ENCODE data around the gene RPL34.

RPL34 gene

DNA sequence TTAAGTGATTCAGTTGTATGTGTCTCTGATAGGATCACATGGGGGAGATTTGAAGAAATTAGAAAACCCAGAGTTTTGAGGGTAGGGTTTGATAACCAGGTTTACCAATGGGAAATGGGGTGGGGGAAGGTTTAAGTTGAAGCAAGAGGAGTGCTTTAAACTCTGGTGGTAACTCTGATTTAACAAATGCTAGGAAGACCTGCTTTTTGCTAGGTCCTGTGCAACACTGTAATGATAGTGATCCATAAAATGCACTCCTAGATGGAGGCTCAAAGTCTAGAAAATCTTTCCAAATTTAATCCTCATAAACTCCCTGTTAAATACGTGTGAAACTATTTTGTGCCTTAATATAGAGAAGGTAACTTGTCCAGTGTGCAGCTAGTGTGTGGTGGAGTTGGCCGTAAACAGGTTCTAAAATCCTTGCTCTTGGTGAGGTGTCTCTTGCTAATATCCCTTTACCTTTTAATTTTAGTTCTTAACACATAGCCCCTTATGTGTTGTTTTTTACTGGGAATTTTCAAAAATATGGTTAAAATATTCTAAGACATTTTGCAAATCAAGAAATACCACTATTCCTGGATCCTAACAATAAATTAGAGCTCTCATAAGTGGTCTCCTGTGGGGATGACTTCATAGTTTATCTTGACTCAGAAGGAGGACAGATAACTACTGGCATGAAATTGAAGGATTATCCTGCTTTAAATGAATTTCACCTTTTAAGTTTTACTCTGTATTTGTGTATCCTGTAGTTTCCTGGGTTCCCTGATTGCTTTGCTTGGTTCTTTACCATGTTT, 4.1 kb downstream of the RPL34 start:
- no peak for DNase-seq

DNA sequence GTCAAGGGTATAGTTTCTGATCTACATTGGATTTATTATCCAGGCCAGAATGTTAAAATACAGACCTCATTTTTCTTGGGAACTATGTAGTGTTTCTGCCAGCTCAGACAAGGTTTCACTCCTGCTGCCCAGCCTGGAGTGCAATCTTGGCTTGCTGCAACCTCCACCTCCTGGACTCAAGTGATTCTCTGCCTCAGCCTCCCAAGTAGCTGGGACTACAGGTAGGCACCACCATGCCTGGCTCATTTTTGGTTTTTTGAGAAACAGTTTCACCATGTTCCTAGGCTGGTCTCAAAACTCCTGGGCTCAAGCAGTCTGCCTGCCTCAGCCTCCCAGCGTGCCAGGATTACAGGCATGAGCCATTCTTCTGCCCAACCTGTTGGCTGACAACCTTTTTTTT, 5.7 kb downstream of the RPL34 start:
- no peak for DNase-seq

DNA sequence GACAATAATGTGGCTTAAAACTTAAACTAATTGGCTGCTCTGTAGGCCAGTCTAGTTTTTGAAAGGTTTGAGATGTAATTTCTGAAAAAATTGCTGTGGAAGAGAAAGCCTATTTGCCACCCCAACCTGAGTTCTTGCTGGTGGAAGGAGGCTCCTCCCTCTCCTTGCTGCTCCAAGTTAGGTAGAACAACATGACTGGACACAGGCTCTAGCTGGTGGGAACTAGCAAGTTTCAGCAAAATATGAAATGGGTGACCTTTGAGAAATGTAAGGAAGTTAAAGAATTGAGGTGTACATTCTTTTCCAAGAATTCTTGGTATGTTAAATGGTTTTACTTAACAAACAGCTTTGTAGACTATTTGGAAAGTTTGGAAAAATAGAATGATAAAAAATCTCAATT, 8.0 kb downstream of the RPL34 start:
- no peak for DNase-seq

DNA sequence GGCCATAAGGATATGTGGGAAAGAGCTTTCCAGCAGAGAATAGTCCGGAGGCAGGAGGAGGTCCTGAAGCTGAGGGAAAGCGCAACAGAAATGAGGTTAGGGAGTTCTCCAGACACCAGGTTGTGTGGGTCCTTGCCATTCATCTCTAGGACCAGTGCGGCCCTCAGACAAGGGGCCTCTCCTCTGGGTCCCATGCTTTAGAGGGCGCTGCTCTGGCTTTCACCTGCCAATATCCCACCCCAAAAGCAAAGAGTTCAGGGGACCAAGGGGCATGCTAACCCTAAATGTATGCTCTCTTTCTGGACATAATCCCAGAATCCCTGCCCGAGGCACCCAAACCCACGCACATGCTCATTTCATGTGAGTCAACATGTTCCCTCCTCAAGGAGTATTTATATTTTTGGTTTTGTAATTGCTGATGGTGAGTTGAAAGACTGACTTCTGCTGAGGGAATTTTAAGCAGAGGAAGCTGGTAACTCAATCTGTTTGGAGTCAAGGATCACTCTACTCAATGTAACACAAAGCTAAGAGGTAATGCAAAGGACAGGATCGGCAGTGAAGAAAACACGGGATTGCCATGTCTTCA, 14.8 kb downstream of the RPL34 start:
- DNase-seq: no peak

DNA sequence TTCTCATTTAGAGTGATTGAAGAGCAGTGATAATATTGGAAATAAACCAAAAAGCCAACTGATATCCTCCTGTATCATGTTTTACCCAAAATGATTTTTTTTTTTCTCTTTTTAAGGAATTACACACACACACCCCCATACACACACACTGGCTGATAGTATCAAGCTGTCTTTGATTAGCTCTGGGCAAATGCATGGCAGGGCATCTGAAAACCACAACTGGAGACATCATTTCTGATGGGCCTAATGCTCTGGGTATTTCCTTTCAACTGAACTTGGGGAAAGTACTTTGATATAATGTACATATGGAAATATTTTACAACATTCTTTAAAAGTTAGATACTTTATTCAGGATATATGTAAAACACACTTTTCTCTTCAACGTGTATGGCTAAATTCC, 15.9 kb downstream of the RPL34 start:
- no peak for DNase-seq

DNA sequence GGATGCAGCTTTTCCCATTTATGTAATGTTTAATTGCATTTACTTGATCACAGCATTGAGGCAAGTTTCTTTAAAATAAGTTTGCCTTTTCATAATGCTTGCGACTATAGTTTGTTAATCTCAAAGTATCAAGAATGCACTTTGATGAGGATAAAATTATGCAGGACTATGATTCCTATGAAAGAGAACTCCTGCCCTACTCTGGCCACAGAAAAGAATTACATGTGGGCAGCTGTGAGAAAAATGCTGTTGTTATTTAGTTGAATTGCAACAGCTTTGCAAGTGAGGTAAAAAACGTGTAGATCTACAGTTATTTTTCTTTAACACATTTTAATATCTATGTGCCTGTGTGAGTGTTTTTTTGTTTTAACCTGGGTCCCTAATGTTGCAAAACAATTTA, 17.5 kb downstream of the RPL34 start:
- DNase-seq: no peak

DNA sequence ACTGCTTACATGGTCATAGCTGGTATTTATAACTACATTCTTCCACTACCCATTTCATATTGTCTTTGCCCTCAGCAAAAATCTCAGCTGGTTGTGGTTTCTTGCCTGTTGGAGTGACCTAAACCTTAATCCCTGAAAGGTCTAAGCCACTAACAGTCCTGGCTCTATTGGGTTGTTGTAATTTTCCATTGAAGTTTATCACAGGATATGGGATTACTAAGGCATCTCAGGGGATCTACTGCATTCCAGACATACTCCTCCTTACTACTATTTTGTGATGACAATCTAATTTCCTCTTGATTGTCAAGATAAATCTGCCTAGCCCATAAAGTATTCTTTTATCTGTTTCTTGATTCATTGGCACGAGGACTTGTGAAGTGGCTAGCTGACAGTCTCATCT, 23.9 kb downstream of the RPL34 start:
- DNase-seq: no peak

DNA sequence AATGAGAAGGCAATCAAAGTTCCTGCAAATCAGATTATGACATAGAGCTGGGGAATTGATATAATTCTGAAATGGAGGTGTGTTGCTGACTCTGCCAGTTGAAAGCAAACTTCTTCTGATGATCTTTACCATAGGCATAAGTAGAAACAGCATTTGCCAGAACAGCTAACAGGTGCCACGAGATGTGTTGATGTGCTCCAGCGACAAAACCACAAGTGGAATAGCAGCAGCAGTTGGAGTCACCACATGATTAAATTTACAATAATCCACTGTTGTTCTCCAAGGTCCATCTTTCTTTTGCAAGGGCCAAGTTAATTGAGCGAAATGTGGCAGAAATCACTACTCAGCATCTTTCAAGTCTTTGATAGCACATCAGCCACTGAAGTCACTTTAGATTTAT, 26.3 kb downstream of the RPL34 start:
- DNase-seq: no peak

DNA sequence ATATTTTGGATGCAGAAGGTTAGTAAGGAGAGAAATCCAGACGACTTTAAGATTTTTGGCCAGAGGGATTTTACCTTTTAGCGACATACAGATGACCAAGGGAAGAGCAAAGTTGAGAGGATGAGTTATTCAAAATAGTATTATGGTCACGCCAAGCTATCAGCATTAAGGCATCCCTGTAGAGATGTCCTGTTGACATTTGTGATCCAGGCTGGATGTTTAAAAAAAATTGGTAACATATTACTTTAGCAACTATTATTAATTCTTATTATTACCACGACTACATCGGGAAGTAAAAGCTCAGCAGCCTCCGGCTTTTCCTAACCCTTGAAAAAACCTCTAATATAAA, 29.5 kb downstream of the RPL34 start:
- DNase-seq: no peak

DNA sequence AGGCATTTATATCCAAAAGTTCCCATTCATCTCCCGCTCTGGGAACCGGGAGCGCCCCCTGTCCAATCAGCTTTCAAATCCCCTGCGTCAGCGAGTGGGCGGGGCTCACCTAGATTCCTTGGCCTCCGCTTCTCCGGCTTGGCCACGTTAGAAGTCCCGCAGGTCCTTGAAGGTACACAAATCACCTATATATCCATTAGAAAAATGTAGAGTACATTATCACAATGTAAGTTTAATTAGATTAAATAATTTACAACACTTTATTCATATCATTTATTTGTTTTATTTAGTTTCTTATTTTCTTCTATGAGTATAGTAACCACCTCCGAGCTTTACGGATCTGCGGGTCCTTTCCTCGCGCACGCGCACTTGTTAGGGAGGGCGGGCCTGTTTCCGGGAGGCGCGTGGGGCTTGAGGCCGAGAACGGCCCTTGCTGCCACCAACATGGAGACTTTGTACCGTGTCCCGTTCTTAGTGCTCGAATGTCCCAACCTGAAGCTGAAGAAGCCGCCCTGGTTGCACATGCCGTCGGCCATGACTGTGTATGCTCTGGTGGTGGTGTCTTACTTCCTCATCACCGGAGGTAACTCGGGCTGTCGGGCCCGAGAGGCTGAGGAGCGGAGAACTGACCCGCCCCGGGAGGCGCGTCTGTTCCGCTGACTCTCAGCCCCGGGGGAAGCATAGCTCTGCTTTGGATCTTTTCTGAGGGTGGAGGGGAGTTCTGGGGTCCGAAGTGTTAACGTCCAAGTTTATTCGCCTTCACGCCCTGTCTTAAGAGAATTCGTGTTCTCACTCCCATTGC, 30.0 kb downstream of the RPL34 start, which contains the start of gene OSTC:
Gene OSTC, plus strand, starts transcription at position 388 of the 802 bp plus-strand sequence. Its CDS starts 57 bp downstream, at position 445.
- DNase-seq: peak; percentile 90

DNA sequence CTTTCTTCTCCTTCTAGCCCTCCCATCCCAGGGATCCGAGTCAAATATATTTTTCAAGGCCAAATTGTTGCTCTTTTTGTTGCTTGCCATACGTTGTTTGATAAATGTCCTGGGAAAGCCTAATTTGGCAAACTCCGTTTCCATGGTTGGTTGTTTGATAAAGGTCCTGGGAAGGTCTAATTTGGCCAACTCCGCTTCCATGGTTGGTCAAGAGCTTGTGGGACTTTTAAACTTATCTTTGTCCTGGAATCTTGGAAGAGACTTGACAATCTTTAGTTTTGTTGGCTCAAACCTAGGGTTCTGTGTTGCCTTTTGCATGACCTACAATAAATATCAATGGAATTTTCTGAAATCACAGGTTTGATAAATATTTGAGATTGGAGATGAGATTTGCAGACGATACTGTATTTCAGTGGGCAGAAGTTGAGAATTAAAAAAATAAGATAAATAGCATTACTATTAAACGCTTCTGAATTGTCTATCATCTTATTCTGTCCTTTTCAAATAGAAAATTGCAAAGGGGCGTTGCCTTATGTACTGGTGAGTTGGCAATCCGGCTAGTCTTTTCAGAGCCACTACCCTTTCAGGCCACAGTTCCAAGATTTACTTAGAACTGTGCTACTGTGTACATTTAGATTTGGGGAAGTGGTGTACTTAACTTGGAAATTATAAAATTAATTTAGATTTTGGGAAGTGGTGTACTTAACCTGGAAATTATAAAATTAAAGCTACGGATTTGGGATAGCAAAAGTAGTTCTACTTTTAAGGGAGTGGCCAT, 30.8 kb downstream of the RPL34 start:
- no peak for DNase-seq

DNA sequence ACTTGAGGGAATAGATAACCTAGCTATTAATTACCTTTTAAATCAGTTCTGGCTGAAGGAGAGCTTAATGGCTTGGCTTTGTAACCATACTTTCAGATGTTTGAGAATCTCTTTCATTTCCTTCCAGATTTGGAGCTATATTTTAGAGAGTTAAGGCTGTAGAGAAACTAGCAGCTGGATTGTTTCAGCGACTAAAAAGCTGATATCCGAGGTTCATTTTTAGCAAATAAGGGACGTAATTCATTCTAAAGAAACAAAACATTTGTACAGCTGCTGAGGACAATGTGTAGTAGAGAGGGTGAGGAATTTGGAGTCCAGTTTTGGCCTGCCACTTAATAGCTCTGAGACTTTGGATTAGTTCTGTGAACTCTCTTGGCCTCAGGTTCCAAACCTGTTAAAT, 42.3 kb downstream of the RPL34 start:
- DNase-seq: no peak

DNA sequence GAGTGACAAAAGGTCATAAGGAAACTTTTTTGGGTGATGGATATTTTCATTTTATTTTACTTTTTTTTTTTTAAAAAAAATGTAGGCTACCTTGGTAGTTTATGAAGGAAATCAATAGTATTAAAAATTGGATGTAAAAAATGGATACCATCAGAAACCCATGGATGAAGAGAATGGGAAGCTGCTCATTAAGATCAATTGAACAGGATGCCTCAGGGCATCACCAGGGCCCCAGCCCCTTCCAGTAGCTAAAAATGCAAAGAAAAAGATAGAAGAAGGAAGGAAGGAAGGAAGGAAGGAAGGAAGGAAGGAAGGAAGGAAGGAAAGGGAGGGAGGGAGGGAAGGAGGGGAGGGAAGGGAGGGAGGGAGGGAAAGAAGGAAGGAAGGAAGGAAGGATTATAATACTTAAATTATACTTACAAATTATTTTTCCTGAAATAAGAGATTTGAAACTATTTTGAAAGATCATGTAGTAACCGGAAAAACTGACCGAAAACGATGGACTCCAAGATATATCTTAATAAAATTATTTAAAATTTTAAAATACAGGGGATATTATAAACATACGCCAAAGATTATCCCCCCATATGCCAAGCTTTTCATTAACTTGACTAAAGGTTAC, 54.1 kb downstream of the RPL34 start:
- no peak for DNase-seq
